ENCODE results near the gene RASGEF1B. TPM values are rescaled to one million over a fixed set of nuclear protein-coding genes. Genes with fewer than 3 reads are reported as not detected.

RASGEF1B gene
- total RNA-seq, 1 experiment from 2014 or later, result 7.5 TPM

GRCh38 chr4:81431971-81432370 is 39.7 kb downstream of the RASGEF1B start:
- Histone ChIP-seq H3K9me3 (ENCODE audit: control insufficient read depth, low read depth, low read length) (no peaks in the 10 kb centered on the region), H3K23me2 (ENCODE audit: insufficient read length, low read depth, low read length, poor library complexity, severe bottlenecking) (peaks cover 3% of the 10 kb centered on the region), H2AFZ (ENCODE audit: low read length) (no peak overlapping the region), H2BK12ac (ENCODE audit: insufficient read length, low read depth, low read length) (no peak overlapping the region), H3K79me1 (ENCODE audit: insufficient read depth, low read depth, low read length, poor library complexity, severe bottlenecking) (no peaks in the 10 kb centered on the region), H2BK5ac (ENCODE audit: insufficient read length, low read length) (no peak overlapping the region), H2BK15ac (ENCODE audit: low read depth, low read length) (no peak overlapping the region), H3K18ac (ENCODE audit: insufficient read length, low read depth, low read length) (no peak overlapping the region), H3K4me1 (ENCODE audit: insufficient read depth, low read length) (no peaks in the 10 kb centered on the region), H4K20me1 (ENCODE audit: control insufficient read depth, insufficient read depth, insufficient read length) (no peaks in the 10 kb centered on the region), H3K14ac (ENCODE audit: insufficient read depth, low read length) (no peak overlapping the region), H3K4ac (ENCODE audit: low read depth, low read length) (no peak overlapping the region), H3K56ac (ENCODE audit: insufficient read length, low read depth, low read length) (no peak overlapping the region), H3K79me2 (ENCODE audit: insufficient read depth, low read length) (no peaks in the 10 kb centered on the region), H2BK20ac (ENCODE audit: low read depth, low read length, poor library complexity, severe bottlenecking) (no peak overlapping the region), H2AK5ac (ENCODE audit: insufficient read length, low read length) (no peak overlapping the region), H4K91ac (ENCODE audit: insufficient read length, low read depth, low read length) (no peak overlapping the region), H3K23ac (ENCODE audit: insufficient read length, low read depth, low read length) (no peak overlapping the region), H3K9ac (ENCODE audit: extremely low read depth, insufficient read length, low read length) (no peak overlapping the region), H3K27me3 (ENCODE audit: insufficient read depth, low read length) (no peaks in the 10 kb centered on the region), H3T11ph (ENCODE audit: low read length) (no peak overlapping the region), H3K27ac (ENCODE audit: insufficient read length, low read depth, low read length) (no peak overlapping the region), H2BK120ac (ENCODE audit: low read depth, low read length, poor library complexity, severe bottlenecking) (no peak overlapping the region), H3K4me2 (ENCODE audit: insufficient read depth, insufficient read length, low read length) (no peak overlapping the region), H4K8ac (replicated peaks; ENCODE audit: insufficient read length, low read depth, low read length) (no peak overlapping the region), H4K5ac (ENCODE audit: insufficient read length, low read depth, low read length) (no peak overlapping the region)
- WGBS (ENCODE audit: extremely low coverage, insufficient read length, low lambda C conversion rate), result no CpG with 5 or more reads among the region's 1 CpG
- H3K9me3 Mint-ChIP-seq, result peaks cover 0 to 3% of the 10 kb centered on the region in 2 experiments; a peak in 2 of 5 replicates
- no peak overlapping the region for H3K4me3 Mint-ChIP-seq
- no peaks in the 10 kb centered on the region; the same call in 1 of the 2 replicates for H3K27me3 Mint-ChIP-seq (ENCODE audit: low read depth)
- DNase-seq, result no peak
- no peak overlapping the region for H3K27ac Mint-ChIP-seq
- peaks cover 12 to 20% (median 15%) of the 10 kb centered on the region in 3 experiments; a peak in 6 of 7 replicates for H3K36me3 Mint-ChIP-seq (ENCODE audit: insufficient read depth in 1 of 3, low read depth in 3 of 3)
- H3K4me1 Mint-ChIP-seq, result peaks cover 12% of the 10 kb centered on the region in 2 experiments
- TF ChIP-seq CTCF (conservative IDR thresholded peaks at IDR 0.05), result no peak

Measured in H9 (cell line).